ENCODE measurements around the gene COG5. TPM values are rescaled to one million over a fixed set of nuclear protein-coding genes. Genes with fewer than 3 reads are reported as not detected.

COG5 gene
- total and polyA plus RNA-seq, 9 of the 15 experiments (the other 6 are each of a cell fraction or from before 2014, with no cell fraction given) = 15.3 to 75.1 (median 56.4) TPM

DNA sequence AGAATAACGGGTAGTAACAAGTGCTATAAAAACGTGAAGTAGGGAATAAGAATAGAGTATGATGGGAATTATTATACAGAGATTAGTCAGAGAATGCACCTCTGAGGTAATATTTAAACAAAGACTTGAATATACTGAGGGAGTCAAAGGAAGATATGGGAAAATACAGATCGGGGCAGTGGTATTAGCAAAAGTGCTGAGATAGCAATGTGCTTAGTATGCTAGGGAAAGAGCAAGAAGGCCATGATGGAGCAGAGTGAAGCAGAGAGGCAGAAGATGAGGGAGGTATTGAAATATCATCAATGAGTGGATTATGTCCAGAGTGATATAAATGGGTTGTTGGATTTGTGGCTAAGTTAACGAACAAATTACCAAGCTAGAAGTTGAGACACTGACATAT lies 190.4 kb downstream of the COG5 start:
- FAIRE-seq (no peak), ATAC-seq (no peak; the same call in 2 of the 3 replicates), DNase-seq (ENCODE audit: extremely low read depth in 1 of 4, low spot score in 3 of 4) (no peak)
- H3K4me3 ChIP-seq = no peak overlapping the region
- no peaks in the 10 kb centered on the region for H3K27me3 ChIP-seq (ENCODE audit: control insufficient read depth in 2 of 2, insufficient read depth in 2 of 2, low read length in 2 of 2)
- H3K4me2 ChIP-seq (ENCODE audit: insufficient read depth, low read length) = no peak overlapping the region
- H3K79me2 ChIP-seq (ENCODE audit: control insufficient read depth, insufficient read depth, low read length) = no peaks in the 10 kb centered on the region
- intact Hi-C loops (cut with micrococcal nuclease) = no loop called here
- no peaks in the 10 kb centered on the region for H3K36me3 ChIP-seq (ENCODE audit: control insufficient read depth, insufficient read depth, low read length)
- BruUV-seq (replicated peaks) = no TSS peak
- in situ Hi-C loops (cut with MboI) = no loop called here
- no peak overlapping the region for H3K9ac ChIP-seq (ENCODE audit: insufficient read depth in 1 of 2, low read depth in 2 of 2, low read length in 2 of 2)
- no peak overlapping the region for H2AFZ ChIP-seq (ENCODE audit: low read depth, low read length)
- POLR2A ChIA-PET = interaction anchor here (1.0 to 3.2 kb wide), 3 partner anchors 14 to 19 kb away, joined by 3 to 12 read pairs (median 7); no protein-coding TSS in a partner anchor
- CTCF ChIA-PET (ENCODE audit: low intra/inter-chr PET ratio) = no interaction called here
- 76% methylated on average over 4 of the region's 4 CpGs for WGBS (ENCODE audit: insufficient coverage, low coverage, missing lambda C conversion rate)
- no peak overlapping the region for H3K27ac ChIP-seq (ENCODE audit: extremely low read depth, low read depth, low read length)
- no peaks in the 10 kb centered on the region for H3K9me1 ChIP-seq (ENCODE audit: control insufficient read depth, insufficient read depth, low read length)
- H3K4me1 ChIP-seq (replicated peaks in 1 of 2; ENCODE audit: control insufficient read depth in 2 of 2, insufficient read depth in 2 of 2, low read length in 2 of 2) = no peaks in the 10 kb centered on the region
- H4K20me1 ChIP-seq (replicated peaks; ENCODE audit: control insufficient read depth, insufficient read depth, low read length) = no peaks in the 10 kb centered on the region
- H3K9me3 ChIP-seq (replicated peaks; ENCODE audit: control insufficient read depth, insufficient read depth, low read depth, low read length) = no peaks in the 10 kb centered on the region
- TF ChIP-seq, protein P1, sequence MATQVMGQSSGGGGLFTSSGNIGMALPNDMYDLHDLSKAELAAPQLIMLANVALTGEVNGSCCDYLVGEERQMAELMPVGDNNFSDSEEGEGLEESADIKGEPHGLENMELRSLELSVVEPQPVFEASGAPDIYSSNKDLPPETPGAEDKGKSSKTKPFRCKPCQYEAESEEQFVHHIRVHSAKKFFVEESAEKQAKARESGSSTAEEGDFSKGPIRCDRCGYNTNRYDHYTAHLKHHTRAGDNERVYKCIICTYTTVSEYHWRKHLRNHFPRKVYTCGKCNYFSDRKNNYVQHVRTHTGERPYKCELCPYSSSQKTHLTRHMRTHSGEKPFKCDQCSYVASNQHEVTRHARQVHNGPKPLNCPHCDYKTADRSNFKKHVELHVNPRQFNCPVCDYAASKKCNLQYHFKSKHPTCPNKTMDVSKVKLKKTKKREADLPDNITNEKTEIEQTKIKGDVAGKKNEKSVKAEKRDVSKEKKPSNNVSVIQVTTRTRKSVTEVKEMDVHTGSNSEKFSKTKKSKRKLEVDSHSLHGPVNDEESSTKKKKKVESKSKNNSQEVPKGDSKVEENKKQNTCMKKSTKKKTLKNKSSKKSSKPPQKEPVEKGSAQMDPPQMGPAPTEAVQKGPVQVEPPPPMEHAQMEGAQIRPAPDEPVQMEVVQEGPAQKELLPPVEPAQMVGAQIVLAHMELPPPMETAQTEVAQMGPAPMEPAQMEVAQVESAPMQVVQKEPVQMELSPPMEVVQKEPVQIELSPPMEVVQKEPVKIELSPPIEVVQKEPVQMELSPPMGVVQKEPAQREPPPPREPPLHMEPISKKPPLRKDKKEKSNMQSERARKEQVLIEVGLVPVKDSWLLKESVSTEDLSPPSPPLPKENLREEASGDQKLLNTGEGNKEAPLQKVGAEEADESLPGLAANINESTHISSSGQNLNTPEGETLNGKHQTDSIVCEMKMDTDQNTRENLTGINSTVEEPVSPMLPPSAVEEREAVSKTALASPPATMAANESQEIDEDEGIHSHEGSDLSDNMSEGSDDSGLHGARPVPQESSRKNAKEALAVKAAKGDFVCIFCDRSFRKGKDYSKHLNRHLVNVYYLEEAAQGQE (IDR thresholded peaks at IDR 0.05; ENCODE audit: borderline replicate concordance) = no peak
- TF ChIP-seq, protein P1 (CRISPR knock-in tag; IDR thresholded peaks at IDR 0.05; ENCODE audit: low read depth) = no peak
- TF ChIP-seq C11orf30 (IDR thresholded peaks at IDR 0.05; ENCODE audit: low read depth) (peak; percentile 90), ETS2 (tag; IDR thresholded peaks at IDR 0.05; ENCODE audit: borderline replicate concordance, poor library complexity, severe bottlenecking) (no peak), CEBPB (tag; IDR thresholded peaks at IDR 0.05) (no peak), CHD1 (IDR thresholded peaks at IDR 0.05; ENCODE audit: low read length) (no peak), TGIF2 (CRISPR knock-in tag; IDR thresholded peaks at IDR 0.05) (no peak), ZNF316 (IDR thresholded peaks at IDR 0.05) (peak; percentile 93), KHSRP (IDR thresholded peaks at IDR 0.05) (no peak), RUNX1 (IDR thresholded peaks at IDR 0.05; ENCODE audit: low read depth) (no peak), ILF3 (IDR thresholded peaks at IDR 0.05; ENCODE audit: borderline replicate concordance) (no peak), MAFG (tag; conservative IDR thresholded peaks at IDR 0.05) (peak; percentile 77), AFF1 (IDR thresholded peaks at IDR 0.05; ENCODE audit: low read depth in 1 of 2, partially characterized antibody in 2 of 2) (no peak)
